Ovary (tissue), 9 donors: Measurements from ENCODE around the gene KRT3. TPM values are rescaled to one million over a fixed set of nuclear protein-coding genes. Genes with fewer than 3 reads are reported as not detected.

Source experiments
- DNase-seq, 5 donors: peaks; one replicate each; pipeline ENCODE4 v3.0.0-alpha.2; 2019 to 2020
- H3K27ac ChIP-seq, 2 donors: fragments of 200-600 bp; one replicate each; pipeline versions ENCODE4 v1.5.1 to v1.8.0; 2019 to 2022
- H3K27me3 ChIP-seq: fragments of 200-600 bp; one replicate; pipeline ENCODE4 v1.8.0; 2022
- H3K36me3 ChIP-seq: fragments of 200-600 bp; sonication (generic); one replicate; pipeline ENCODE4 v1.5.1; 2019
- H3K4me1 ChIP-seq: one replicate; pipeline ENCODE4 v1.8.1; 2013; ENCODE audit warnings: mild to moderate bottlenecking, moderate library complexity; ENCODE audit not compliant: insufficient read depth
- H3K4me3 ChIP-seq: fragments of 200-600 bp; sonication (generic); one replicate; pipeline ENCODE4 v1.5.1; 2017
- H3K9me3 ChIP-seq, 2 donors: fragments of 200-600 bp in 1 of 2; sonication (generic) in 1 of 2; one replicate each; pipeline versions ENCODE4 v1.5.1 to v1.8.1; 2013 to 2019; ENCODE audit warnings: mild to moderate bottlenecking in 1 of 2, moderate library complexity in 1 of 2
- EP300 ChIP-seq: sonication (generic); formaldehyde crosslinking; IDR thresholded peaks from one replicate; pipeline ENCODE4 v1.6.1; 2017; ENCODE audit warnings: antibody characterized with exemption
- POLR2A ChIP-seq: fragments of 450-650 bp; IDR thresholded peaks from one replicate; pipeline ENCODE4 v1.6.1; 2017; ENCODE audit warnings: antibody characterized with exemption, mild to moderate bottlenecking, moderate library complexity
- WGBS, 3 donors: extraction: QIAGEN DNeasy Blood & Tissue Kit in 1 of 3; methylation state at CpG; one replicate each; pipeline versions ENCODE4 v1.1.5 to v1.1.7; 2013 to 2017; 5-methylcytosine and 5-hydroxymethylcytosine counted together
- intact Hi-C, 4 donors: fragments of 100-400 bp; cut with DNase I; formaldehyde crosslinking; loops; one replicate each; pipeline versions ENCODE4 v1.11.0 to v1.15.1; 2022 to 2023
- polyA plus RNA-seq, 2 donors: library from polyadenylated mRNA; stranded (reverse); fragments of 200-250 nt in 1 of 2; fragments of 350-450 nt in 1 of 2; fragmentation: Illumina TruSeq in 1 of 2; extraction: RNeasy Lipid Tissue Mini Kit (QIAGEN cat#74804) in 1 of 2; gene quantifications; one replicate each; pipeline ENCODE4 v1.2.3, GENCODE V29; 2013 to 2014
- total RNA-seq, 7 donors: library from RNA; depleted of rRNA in 2 of 7; stranded (reverse); fragments of >200 nt in 2 of 7; fragmentation: NEBNext Ultra II Directional in 3 of 7; extraction: Animal tissue kit (Norgen Biotek cat#: 25700) in 3 of 7; gene quantifications; one replicate each; pipeline versions ENCODE4 v1.1.0 to v1.2.4, GENCODE V29; 2016 to 2023
- TF ChIP-seq, protein P1 (sequence below), 3 donors: fragments of 450-650 bp in 2 of 3; fragments of 200-600 bp in 1 of 3; IDR thresholded peaks; one replicate each; pipeline versions ENCODE4 v1.5.1 to v1.8.0; 2016 to 2022; ENCODE audit warnings: antibody characterized with exemption in 3 of 3, mild to moderate bottlenecking in 1 of 3
- donor health status: DM: no; HTN: no; CAD: no; lungs with moderate emphysema.
- donor health status: DM: no; HTN: no; CAD: no.
- donor health status: Bipolar disorder and iron deficiency.
- donor health status: DM: yes; HTN: yes; CAD: no.
- donor health status: DM: no; HTN: no; CAD: no.
- donor health status: DM: yes; HTN: yes; CAD: no.

KRT3 gene
- total and polyA plus RNA-seq, 9 donors: not detected

DNA sequence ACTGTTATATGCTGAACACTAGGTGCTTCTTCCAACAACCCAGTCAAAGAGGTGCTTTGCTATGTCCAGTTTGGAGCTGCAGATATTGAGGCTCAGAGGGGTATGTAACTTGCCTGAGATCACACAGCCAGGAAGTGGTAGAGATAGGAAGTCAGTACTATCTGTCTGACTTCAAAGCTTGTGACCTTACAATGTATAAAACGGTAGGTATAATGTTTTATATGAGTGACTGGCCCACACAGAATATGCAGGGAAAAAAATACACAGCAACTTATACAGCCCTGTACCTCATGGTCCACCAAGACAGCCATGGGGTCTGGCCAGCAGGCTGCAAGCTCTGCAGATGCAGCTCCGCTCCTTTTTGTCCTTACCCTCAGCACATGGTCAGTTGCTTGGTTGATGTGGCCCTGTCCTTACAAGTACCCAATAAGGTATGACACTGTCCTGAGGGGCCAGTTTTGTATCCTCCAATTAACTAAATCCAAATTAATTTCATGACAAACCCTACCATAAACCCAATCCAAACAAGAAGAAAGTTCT, 21.9 kb upstream of the KRT3 start:
- intact Hi-C loops: no loop called here
- Histone ChIP-seq H3K4me3 (no peak overlapping the region), H3K4me1 (no peaks in the 10 kb centered on the region), H3K9me3 (no peaks in the 10 kb centered on the region), H3K27ac (no peak overlapping the region), H3K36me3 (no peaks in the 10 kb centered on the region), H3K27me3 (no peaks in the 10 kb centered on the region)
- 63 to 69% (median 64%) methylated on average over 2 of the region's 2 CpGs for WGBS, 3 donors
- no peak for DNase-seq
- TF ChIP-seq EP300: no peak
- TF ChIP-seq, protein P1, sequence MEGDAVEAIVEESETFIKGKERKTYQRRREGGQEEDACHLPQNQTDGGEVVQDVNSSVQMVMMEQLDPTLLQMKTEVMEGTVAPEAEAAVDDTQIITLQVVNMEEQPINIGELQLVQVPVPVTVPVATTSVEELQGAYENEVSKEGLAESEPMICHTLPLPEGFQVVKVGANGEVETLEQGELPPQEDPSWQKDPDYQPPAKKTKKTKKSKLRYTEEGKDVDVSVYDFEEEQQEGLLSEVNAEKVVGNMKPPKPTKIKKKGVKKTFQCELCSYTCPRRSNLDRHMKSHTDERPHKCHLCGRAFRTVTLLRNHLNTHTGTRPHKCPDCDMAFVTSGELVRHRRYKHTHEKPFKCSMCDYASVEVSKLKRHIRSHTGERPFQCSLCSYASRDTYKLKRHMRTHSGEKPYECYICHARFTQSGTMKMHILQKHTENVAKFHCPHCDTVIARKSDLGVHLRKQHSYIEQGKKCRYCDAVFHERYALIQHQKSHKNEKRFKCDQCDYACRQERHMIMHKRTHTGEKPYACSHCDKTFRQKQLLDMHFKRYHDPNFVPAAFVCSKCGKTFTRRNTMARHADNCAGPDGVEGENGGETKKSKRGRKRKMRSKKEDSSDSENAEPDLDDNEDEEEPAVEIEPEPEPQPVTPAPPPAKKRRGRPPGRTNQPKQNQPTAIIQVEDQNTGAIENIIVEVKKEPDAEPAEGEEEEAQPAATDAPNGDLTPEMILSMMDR (IDR thresholded peaks at IDR 0.05): no peak
- no peak for TF ChIP-seq POLR2A

GRCh38 chr12:52817003-52817698, 21.2 kb upstream of the KRT3 start:
- 85 to 92% (median 86%) methylated on average over 8 of the region's 8 CpGs for WGBS, 3 donors

DNA sequence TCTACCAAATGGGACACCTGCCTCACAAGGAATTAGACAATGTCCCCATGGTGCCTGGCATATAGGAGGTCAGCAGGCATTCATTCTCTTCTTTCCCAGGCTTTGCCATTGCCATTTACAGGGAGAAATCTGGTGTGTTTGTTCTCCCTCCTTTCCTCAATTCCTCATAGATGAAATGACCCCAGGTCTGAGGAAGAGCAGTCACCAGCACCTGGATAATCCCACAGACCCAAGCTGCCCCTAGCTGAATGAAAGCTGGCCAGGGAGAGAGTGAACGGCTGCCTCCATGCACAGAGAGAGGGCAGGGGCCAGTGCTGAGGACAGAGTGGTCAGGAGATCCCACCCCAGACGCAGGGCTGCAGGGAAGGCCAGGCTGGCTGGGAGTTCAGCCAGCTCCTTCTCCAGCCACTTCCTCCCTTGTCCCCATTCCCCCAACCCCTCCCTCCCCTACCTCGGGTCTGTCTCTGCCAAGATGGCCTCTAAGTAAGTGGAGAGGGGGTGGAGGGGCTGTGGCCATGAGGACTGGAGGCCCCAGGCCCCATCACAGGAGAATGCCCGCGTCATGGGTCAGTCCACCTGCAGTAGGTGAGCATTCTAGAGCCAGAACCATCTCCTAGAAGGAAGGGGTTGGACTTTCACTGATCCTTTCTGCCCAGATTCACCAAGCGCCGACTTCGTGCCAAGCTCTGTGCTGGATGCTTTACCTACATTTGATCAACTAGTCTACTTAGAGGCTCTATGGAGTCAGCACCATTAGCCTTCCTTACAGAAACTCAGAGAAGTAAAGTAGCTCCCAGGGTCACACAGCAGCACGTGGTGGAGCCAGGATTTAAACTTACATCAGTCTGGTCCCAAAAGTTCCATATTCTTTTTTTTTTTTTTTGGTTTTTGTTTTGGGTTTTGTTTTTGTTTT, 20.0 kb upstream of the KRT3 start:
- Histone ChIP-seq H3K4me1 (no peaks in the 10 kb centered on the region), H3K9me3 (no peaks in the 10 kb centered on the region), H3K27me3 (no peaks in the 10 kb centered on the region), H3K36me3 (no peaks in the 10 kb centered on the region), H3K4me3 (no peak overlapping the region), H3K27ac (no peak overlapping the region)
- DNase-seq: no peak
- TF ChIP-seq POLR2A: no peak
- TF ChIP-seq EP300: no peak
- TF ChIP-seq, protein P1 (IDR thresholded peaks at IDR 0.05): no peak
- intact Hi-C loops: no loop called here
- 60 to 64% (median 63%) methylated on average over 9 of the region's 9 CpGs for WGBS, 3 donors

More at GRCh38 chr12:52817003-52817698, 21.2 kb upstream of the KRT3 start:
- Histone ChIP-seq H3K4me3 (no peak overlapping the region), H3K36me3 (no peaks in the 10 kb centered on the region), H3K27me3 (no peaks in the 10 kb centered on the region), H3K4me1 (no peaks in the 10 kb centered on the region), H3K9me3 (no peaks in the 10 kb centered on the region), H3K27ac (no peak overlapping the region)
- intact Hi-C loops: no loop called here
- TF ChIP-seq, protein P1 (IDR thresholded peaks at IDR 0.05): no peak
- TF ChIP-seq POLR2A (no peak), EP300 (no peak)
- no peak for DNase-seq

DNA sequence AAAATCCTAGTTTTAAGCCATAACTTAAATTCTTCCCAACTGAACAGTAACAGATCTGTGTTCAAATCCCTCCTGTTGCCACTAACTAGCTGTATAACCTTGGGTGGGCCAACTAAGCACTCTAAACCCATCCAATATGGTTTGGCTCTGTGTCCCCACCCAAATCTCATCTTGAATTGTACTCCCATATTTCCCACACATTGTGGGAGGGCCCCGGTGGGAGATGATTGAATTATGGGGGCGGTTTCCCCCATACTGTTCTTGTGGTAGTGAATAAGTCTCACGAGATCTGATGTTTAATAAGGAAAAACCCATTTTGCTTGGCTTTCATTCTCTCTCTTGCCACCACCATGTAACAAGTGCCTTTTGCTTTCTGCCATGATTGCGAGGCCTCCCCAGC, 19.2 kb upstream of the KRT3 start:
- H3K27me3 ChIP-seq: no peaks in the 10 kb centered on the region
- no peak overlapping the region for H3K4me3 ChIP-seq
- no peaks in the 10 kb centered on the region for H3K36me3 ChIP-seq
- WGBS, 3 donors: 77 to 89% (median 84%) methylated on average over 4 of the region's 4 CpGs
- intact Hi-C loops: no loop called here
- no peak for DNase-seq
- no peaks in the 10 kb centered on the region for H3K9me3 ChIP-seq
- H3K27ac ChIP-seq: no peak overlapping the region
- no peaks in the 10 kb centered on the region for H3K4me1 ChIP-seq
- TF ChIP-seq EP300: no peak
- TF ChIP-seq POLR2A: no peak
- TF ChIP-seq, protein P1 (IDR thresholded peaks at IDR 0.05): no peak
